B cell (primary cell): ENCODE data around the gene S1PR3. TPM values are rescaled to one million over a fixed set of nuclear protein-coding genes. Genes with fewer than 3 reads are reported as not detected.

Experiments
- polyA plus RNA-seq: library from polyadenylated mRNA; depleted of rRNA; stranded (reverse); fragments of >200 nt; gene quantifications from 2 replicates; pipeline ENCODE4 v1.2.3, GENCODE V29; 2012
- total RNA-seq, 2 donors: library from RNA; stranded (reverse); fragments of 120-200 nt in 1 of 2; gene quantifications; 1 replicate in 1 of 2; 2 replicates in 1 of 2; pipeline versions ENCODE4 v1.2.3 to v1.2.4, GENCODE V29; 2013 to 2022

S1PR3 gene
- total and polyA plus RNA-seq, 2 donors (not counting 1 experiment from before 2014, with no cell fraction given), result 0.25 TPM; not detected in 1

Other genes starting within 250 kb of the S1PR3 start
- gene SHC3, start 187.3 kb downstream of the S1PR3 start, total RNA-seq, result 0.05 TPM in 1 of 2 replicates, not detected in the other
- gene SHC3, start 187.3 kb downstream of the S1PR3 start, polyA plus RNA-seq, result 0.03 and 0.06 TPM in 2 replicates